ENCODE measurements around the gene USP15. TPM values are rescaled to one million over a fixed set of nuclear protein-coding genes. Genes with fewer than 3 reads are reported as not detected.

USP15 gene
- total RNA-seq, 1 experiment from 2014 or later: 35.3 TPM

DNA sequence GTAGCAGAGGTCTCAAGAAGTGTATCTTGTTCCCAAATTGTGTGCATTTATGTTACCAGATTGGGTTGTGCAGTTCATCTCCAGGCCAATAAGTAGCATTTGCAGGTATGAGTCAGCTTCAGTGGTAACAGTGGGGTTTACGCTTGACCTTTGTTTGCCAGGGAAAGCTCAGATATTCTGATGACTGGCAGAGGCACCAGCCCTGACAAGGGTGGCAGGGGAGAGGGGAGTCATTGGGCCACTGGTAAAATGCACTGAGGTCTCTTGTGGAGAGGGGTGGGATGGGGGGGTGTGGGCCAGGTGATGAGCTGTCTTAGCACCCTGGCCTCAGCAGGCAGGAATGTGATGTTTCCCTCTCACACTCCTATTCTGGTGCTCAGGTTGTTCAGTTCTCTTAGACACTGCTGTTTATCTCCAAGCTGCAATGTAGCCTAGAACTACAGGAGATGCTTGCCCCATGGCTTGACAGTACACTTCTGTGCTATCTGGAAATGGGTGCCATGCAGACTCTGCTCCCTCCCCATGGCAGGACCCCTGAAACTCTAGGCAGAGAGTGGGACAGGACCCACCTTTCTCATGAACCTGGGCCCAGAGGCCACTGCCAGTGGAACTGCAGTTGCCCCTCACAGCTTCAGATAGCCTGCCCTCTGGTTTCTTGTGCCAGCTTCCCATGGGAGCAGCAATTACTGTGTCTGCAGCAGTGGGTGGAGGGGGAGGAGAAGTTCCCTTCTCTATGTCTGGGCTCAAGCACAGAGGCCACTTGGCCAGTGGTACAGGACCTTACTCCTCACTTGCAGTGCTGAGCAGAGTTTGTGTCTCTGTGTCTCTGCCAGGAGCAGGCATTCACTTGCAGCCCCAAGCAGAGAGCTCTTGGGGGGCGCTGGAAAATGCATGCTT lies 31.9 kb downstream of the USP15 start:
- Histone ChIP-seq H2BK12ac (ENCODE audit: insufficient read length, low read depth, low read length) (no peak overlapping the region), H3K4me1 (ENCODE audit: insufficient read depth, low read length) (no peaks in the 10 kb centered on the region; the same call in 1 of the 2 replicates), H3K4ac (ENCODE audit: low read depth, low read length) (no peak overlapping the region), H2BK20ac (ENCODE audit: low read depth, low read length, poor library complexity, severe bottlenecking) (no peak overlapping the region), H3K56ac (ENCODE audit: insufficient read length, low read depth, low read length) (no peak overlapping the region), H3T11ph (ENCODE audit: low read length) (no peak overlapping the region), H3K79me1 (ENCODE audit: insufficient read depth, low read depth, low read length, poor library complexity, severe bottlenecking) (no peaks in the 10 kb centered on the region), H3K9ac (ENCODE audit: extremely low read depth, insufficient read length, low read length) (no peak overlapping the region), H4K8ac (replicated peaks; ENCODE audit: insufficient read length, low read depth, low read length) (no peak overlapping the region), H4K20me1 (ENCODE audit: control insufficient read depth, insufficient read depth, insufficient read length) (no peaks in the 10 kb centered on the region), H3K27ac (ENCODE audit: insufficient read length, low read depth, low read length) (no peak overlapping the region), H3K14ac (ENCODE audit: insufficient read depth, low read length) (no peak overlapping the region), H3K18ac (ENCODE audit: insufficient read length, low read depth, low read length) (no peak overlapping the region), H3K27me3 (ENCODE audit: insufficient read depth, low read length) (no peaks in the 10 kb centered on the region), H3K9me3 (ENCODE audit: control insufficient read depth, low read depth, low read length) (no peaks in the 10 kb centered on the region), H4K5ac (ENCODE audit: insufficient read length, low read depth, low read length) (no peak overlapping the region), H3K23ac (ENCODE audit: insufficient read length, low read depth, low read length) (no peak overlapping the region), H2BK5ac (ENCODE audit: insufficient read length, low read length) (no peak overlapping the region), H3K23me2 (ENCODE audit: insufficient read length, low read depth, low read length, poor library complexity, severe bottlenecking) (no peaks in the 10 kb centered on the region), H2AK5ac (ENCODE audit: insufficient read length, low read length) (no peak overlapping the region), H3K4me2 (ENCODE audit: insufficient read depth, insufficient read length, low read length) (no peak overlapping the region), H4K91ac (ENCODE audit: insufficient read length, low read depth, low read length) (no peak overlapping the region), H3K79me2 (ENCODE audit: insufficient read depth, low read length) (peaks cover 9% of the 10 kb centered on the region; the same call in 1 of the 2 replicates), H2AFZ (ENCODE audit: low read length) (no peak overlapping the region), H2BK120ac (ENCODE audit: low read depth, low read length, poor library complexity, severe bottlenecking) (no peak overlapping the region), H2BK15ac (ENCODE audit: low read depth, low read length) (no peak overlapping the region)
- DNase-seq: no peak
- no CpG with 5 or more reads among the region's 2 CpGs for WGBS (ENCODE audit: extremely low coverage, insufficient read length, low lambda C conversion rate)
- TF ChIP-seq, protein P1, sequence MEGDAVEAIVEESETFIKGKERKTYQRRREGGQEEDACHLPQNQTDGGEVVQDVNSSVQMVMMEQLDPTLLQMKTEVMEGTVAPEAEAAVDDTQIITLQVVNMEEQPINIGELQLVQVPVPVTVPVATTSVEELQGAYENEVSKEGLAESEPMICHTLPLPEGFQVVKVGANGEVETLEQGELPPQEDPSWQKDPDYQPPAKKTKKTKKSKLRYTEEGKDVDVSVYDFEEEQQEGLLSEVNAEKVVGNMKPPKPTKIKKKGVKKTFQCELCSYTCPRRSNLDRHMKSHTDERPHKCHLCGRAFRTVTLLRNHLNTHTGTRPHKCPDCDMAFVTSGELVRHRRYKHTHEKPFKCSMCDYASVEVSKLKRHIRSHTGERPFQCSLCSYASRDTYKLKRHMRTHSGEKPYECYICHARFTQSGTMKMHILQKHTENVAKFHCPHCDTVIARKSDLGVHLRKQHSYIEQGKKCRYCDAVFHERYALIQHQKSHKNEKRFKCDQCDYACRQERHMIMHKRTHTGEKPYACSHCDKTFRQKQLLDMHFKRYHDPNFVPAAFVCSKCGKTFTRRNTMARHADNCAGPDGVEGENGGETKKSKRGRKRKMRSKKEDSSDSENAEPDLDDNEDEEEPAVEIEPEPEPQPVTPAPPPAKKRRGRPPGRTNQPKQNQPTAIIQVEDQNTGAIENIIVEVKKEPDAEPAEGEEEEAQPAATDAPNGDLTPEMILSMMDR (conservative IDR thresholded peaks at IDR 0.05): no peak
- H3K4me3 Mint-ChIP-seq: no peak overlapping the region
- H3K9me3 Mint-ChIP-seq: no peaks in the 10 kb centered on the region
- H3K27ac Mint-ChIP-seq: peak overlapping the region in 2 of 3 experiments; percentile 50 to 90; a peak in 2 of 7 replicates
- peaks cover 16 to 37% of the 10 kb centered on the region in 2 experiments for H3K4me1 Mint-ChIP-seq
- H3K27me3 Mint-ChIP-seq (ENCODE audit: low read depth): no peaks in the 10 kb centered on the region
- H3K36me3 Mint-ChIP-seq (ENCODE audit: insufficient read depth in 1 of 3, low read depth in 3 of 3): peaks cover 2 to 14% (median 11%) of the 10 kb centered on the region in 3 experiments; a peak in 6 of 7 replicates
